ENCODE results near the gene PADI3. TPM values are rescaled to one million over a fixed set of nuclear protein-coding genes. Genes with fewer than 3 reads are reported as not detected.
A peak's percentile ranks its signal among the peaks of the same experiment; 100 is the strongest.

Gene PADI3
- total RNA-seq, 1 experiment from 2014 or later = 2.5 TPM

- Histone ChIP-seq H3K4me1 (ENCODE audit: insufficient read depth, low read length) (no peaks in the 10 kb centered on the region; the same call in 1 of the 2 replicates), H3K14ac (ENCODE audit: insufficient read depth, low read length) (no peak overlapping the region), H2BK12ac (ENCODE audit: insufficient read length, low read depth, low read length) (no peak overlapping the region), H3K23me2 (ENCODE audit: insufficient read length, low read depth, low read length, poor library complexity, severe bottlenecking) (no peaks in the 10 kb centered on the region), H3K27me3 (ENCODE audit: insufficient read depth, low read length) (no peaks in the 10 kb centered on the region), H4K5ac (ENCODE audit: insufficient read length, low read depth, low read length) (no peak overlapping the region), H2AK5ac (ENCODE audit: insufficient read length, low read length) (no peak overlapping the region), H2BK120ac (ENCODE audit: low read depth, low read length, poor library complexity, severe bottlenecking) (no peak overlapping the region), H3K9me3 (ENCODE audit: control insufficient read depth, low read depth, low read length) (no peaks in the 10 kb centered on the region), H2BK20ac (ENCODE audit: low read depth, low read length, poor library complexity, severe bottlenecking) (no peak overlapping the region), H3K9ac (ENCODE audit: extremely low read depth, insufficient read length, low read length) (no peak overlapping the region), H4K20me1 (ENCODE audit: control insufficient read depth, insufficient read depth, insufficient read length) (no peaks in the 10 kb centered on the region), H4K91ac (ENCODE audit: insufficient read length, low read depth, low read length) (no peak overlapping the region), H3K18ac (ENCODE audit: insufficient read length, low read depth, low read length) (no peak overlapping the region), H3K79me2 (ENCODE audit: insufficient read depth, low read length) (no peaks in the 10 kb centered on the region), H3K79me1 (ENCODE audit: insufficient read depth, low read depth, low read length, poor library complexity, severe bottlenecking) (no peaks in the 10 kb centered on the region), H3K4ac (ENCODE audit: low read depth, low read length) (no peak overlapping the region), H3K56ac (ENCODE audit: insufficient read length, low read depth, low read length) (no peak overlapping the region), H4K8ac (replicated peaks; ENCODE audit: insufficient read length, low read depth, low read length) (no peak overlapping the region), H2BK5ac (ENCODE audit: insufficient read length, low read length) (no peak overlapping the region), H2BK15ac (ENCODE audit: low read depth, low read length) (no peak overlapping the region), H3T11ph (ENCODE audit: low read length) (no peak overlapping the region), H3K23ac (ENCODE audit: insufficient read length, low read depth, low read length) (no peak overlapping the region), H3K4me2 (ENCODE audit: insufficient read depth, insufficient read length, low read length) (no peak overlapping the region), H3K27ac (ENCODE audit: insufficient read length, low read depth, low read length) (no peak overlapping the region), H2AFZ (ENCODE audit: low read length) (no peak overlapping the region)
- DNase-seq = no peak
- no peak for TF ChIP-seq CTCF (conservative IDR thresholded peaks at IDR 0.05)
- WGBS (ENCODE audit: extremely low coverage, insufficient read length, low lambda C conversion rate) = no CpG with 5 or more reads among the region's 13 CpGs
- Mint-ChIP-seq H3K36me3 (ENCODE audit: insufficient read depth in 1 of 3, low read depth in 3 of 3) (no peaks in the 10 kb centered on the region), H3K27me3 (ENCODE audit: low read depth) (peaks cover 6% of the 10 kb centered on the region), H3K9me3 (no peaks in the 10 kb centered on the region), H3K4me3 (no peak overlapping the region), H3K27ac (peak overlapping the region in 1 of 3 experiments; percentile 36; a peak in 1 of 7 replicates), H3K4me1 (peaks cover 35 to 45% of the 10 kb centered on the region in 2 experiments)
Measured at GRCh38 chr1:17213148-17213781, 35.6 kb upstream of the PADI3 start.

All from H9 (cell line).